Activated naive CD4-positive, alpha-beta T cell (primary cell): ENCODE results near the gene C1GALT1.
"Not testable (repeated sequence)": the region's sequence is repeated elsewhere in the genome, so short reads cannot be mapped to it uniquely, and the experiment has no call there.

Experiments
- DNase-seq, 4 experiments: peaks; one replicate each; lab custom pipeline; 2025; lab: John Stamatoyannopoulos, UW

The C1GALT1 gene

DNA sequence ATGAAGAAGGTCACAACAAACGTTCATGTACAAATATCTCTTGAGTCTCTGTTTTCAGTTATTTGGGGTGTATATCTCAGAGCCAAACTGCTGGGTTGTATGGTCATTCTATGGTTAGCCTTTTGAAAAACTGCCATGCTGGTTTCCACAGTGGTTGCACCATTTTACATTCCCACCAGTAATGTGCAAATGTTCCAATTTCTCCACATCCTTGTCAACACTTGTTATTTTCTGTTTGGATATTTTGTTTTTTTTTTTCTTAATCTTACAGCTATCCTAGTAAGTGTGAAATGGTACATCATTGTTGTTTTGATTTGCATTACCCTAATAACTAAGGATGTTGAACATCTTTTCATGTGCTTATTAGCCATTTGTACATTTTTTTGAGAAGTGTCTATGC is 13.0 kb upstream of the C1GALT1 start:
- DNase-seq: no peak

DNA sequence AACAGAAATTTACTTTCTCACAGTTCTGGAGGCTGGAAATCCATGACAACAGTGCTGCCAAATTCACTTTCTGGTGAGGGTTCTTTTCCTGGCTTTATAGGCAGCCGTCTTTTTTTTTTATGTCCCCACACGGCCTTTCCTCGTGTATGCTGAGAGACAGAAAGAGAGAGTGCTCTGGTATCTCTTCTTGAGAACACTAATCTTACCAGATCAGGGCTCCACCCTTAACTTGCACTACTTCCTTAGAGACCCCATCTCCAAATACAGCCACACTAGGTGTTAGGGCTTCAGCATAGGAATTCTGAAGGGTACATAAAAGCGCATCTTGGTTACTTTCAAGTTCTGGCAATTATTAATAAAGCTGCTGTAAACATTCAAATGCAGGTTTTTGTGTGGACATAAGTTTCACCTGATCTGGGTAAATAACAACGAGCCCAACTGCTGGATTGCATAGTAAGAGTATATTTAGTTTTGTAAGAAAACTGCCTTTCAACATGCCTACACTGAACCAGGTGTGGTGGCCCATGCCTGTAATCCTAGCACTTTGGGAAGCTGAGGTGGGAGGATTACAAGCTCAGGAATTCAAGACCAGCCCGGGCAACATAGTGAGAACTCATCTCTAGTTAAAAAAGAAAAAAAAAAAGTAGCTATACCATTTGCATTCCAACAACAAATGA is 8.2 kb upstream of the C1GALT1 start:
- no peak for DNase-seq

DNA sequence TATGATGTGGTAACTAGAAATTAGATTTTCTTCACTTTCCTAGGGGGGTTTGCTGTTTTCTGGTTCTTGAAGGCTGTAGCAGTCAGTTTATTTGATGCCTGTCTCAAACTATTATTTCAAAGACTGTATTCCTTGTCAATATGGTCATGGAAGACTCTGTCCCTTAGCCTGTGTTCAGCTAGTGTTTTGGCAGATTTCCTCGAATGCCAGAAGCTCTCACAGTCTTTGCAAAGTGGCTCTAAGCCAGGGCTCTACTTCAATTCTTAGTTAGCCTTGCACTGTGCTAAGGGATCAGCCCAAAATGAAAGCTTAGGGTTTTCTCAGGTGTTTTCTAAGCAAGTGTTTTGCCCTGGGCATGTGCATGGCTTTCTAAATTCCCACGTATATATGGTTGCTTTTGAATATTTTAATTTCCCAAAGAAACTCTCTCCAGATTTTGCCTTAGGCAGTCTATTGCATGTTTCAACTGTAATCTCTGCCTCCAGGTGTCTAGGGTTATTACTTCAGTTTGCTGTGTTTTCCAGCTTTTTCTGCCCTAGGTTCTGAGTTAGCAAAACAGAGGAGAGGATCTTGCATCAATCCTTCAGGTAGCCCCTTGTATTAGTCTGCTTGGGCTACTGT is 7.2 kb upstream of the C1GALT1 start:
- DNase-seq: no peak

DNA sequence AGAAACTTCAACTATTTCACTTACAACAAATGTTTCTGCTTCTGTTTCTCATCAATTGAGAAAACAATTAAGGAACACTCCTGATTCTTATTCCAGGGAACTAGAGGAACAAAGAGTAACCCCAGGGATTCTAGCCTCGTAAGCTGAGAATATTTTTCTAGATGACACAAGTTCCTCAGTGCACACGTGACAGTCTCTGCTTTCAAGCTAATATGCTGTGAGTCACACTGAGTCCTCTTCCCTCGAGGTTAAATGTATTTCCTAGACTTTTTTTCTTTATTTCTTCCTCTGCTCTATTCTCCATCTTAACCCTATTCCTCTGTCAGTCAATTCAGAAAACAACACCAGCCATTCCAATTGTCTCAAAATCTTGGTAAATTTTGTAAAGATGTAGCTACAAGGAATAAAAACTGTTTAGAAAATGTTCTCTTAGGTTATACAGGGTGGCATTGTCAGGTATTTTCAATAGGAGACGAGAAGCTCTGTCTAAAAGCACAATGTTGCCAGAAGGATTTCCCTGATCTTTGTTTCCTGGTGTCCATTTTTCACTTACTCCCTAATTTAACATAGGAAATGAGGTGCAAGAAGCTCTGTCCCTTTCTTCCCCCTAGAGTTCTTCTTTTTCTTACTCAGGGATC is 5.8 kb upstream of the C1GALT1 start:
- DNase-seq: no peak

DNA sequence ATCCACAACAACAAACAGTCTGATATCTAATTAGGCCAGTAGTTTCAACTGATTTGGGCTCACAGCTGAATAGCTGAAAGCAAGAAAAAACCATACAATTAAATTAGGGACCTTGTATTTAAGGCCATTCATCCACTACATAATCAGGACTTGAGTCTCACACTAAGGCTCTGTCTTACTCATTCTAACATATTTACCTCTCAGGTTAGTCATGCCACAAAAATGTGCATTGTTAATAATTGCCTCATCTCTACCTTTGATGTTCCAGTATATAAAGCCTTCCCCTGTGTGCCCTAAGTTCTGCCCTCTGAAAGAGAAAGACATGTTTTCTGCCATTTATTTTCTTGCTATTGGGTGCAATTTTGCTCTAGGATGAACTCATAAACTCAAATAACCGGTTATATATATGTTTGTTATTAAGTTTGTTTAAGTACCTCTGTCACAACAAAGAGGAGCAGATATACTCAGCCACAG is 5.3 kb upstream of the C1GALT1 start:
- no peak for DNase-seq

DNA sequence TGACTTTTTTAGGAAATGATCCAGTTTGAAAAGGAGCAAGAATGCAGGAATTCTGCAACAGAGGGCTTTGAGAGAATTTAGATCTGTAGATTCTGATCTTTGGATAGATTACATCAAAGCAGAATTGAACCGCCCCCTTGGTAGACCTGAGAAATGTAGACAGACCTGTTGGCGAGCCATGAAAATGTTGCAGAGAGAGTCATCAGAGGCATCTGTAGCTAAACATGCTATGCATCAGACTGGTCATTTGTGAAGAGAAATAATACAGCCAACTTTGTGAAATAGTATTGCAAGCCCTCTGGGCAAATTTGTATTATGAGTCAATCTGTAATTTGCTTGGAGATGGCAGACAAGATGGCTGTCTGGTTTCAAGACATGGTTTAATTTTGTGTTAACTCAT is 4.3 kb upstream of the C1GALT1 start:
- DNase-seq: no peak

DNA sequence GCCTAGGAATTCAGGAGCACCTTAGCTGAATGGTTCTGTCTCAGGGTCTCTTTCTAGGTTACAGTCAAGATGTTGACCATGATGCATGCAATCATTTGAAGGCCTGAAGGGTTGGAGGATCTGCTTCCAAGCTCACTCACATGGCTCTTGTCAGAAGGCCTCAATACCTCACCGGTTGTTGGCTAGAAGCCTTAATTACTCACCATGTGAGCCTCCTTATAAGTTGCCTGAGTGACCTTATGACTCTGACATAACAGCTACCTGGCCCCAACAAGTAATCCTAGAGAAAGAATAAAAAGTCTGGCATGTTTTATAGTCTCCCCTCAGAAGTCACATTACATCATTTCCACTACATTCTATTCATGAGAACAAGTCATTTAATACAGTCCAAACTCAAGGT is 3.4 kb upstream of the C1GALT1 start:
- no peak for DNase-seq

- no peak for DNase-seq
Observed at GRCh38 chr7:7180725-7181449, 1.5 kb upstream of the C1GALT1 start.

- DNase-seq: peak in 3 of 4 experiments; percentile 1 to 33 (median 24)
Observed at GRCh38 chr7:7181519-7182155, 707 bp upstream of the C1GALT1 start.

DNA sequence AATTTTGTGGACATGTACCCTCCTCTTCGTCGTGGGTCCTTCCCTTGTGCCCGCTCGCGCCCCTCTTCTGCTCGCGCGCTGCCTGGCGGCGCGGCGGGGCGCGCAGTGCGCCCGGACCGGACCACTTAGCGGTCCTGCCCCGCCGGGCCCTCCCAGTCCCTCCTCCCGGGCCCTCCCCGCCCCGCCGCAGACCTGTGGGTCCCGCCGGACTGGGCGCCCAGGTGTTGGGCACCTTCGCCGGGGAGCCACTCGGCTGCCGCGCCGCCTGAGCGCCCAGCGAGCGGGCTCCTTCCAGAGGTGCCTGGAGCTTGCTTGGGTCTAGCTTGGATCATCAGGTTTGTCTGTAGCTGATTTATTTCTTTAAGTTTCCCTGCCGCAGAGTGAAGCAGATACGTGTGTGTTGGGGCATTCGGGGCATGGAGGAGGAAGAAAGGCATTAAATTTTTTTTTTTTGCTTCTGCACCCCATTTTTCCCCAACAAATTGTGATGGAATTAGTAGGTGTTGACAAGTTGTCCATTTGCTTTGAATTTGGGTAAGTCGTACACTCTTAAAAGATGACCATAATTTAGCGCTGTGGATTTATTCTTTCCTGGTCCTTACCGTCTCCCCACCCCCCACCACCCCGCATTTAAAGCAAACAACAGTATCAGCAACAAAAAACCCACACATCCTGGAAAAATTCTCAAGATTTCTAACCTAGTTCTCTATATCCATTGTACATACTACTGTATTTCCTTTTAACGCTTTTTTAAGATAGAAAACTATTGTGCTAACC is 905 bp downstream of the C1GALT1 start:
- DNase-seq: peak; percentile 16 to 45 (median 32)

- DNase-seq: no peak
Observed at GRCh38 chr7:7183838-7184463, 1.6 kb downstream of the C1GALT1 start.

DNA sequence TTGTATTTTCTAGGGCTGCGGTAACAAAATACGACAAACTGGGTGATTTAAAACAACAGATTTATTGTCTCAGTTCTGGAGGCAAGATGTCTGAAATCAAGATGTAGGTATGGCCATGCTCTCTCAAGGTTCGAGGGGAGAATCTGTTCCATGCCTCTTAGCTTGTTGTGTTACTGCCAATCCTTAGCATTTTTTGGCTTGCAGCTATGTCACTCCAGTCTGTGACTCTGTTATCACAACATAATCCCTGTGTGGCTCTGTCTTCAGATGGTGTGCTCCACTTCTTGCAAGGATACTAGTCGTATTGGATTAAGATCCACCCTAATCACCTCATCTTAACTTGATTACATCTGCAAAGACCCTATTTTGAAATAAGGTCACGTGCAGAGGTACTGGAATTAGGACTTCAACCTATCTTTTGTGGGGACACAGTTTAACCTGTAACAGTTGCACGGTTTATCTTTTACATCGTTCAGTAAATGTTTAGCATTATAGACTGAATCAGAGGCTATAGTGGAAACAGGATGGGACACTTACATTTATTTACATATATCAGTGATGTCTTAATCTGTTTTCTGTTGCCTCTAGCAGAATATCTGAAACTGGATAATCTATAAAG is 3.1 kb downstream of the C1GALT1 start:
- no peak for DNase-seq

DNA sequence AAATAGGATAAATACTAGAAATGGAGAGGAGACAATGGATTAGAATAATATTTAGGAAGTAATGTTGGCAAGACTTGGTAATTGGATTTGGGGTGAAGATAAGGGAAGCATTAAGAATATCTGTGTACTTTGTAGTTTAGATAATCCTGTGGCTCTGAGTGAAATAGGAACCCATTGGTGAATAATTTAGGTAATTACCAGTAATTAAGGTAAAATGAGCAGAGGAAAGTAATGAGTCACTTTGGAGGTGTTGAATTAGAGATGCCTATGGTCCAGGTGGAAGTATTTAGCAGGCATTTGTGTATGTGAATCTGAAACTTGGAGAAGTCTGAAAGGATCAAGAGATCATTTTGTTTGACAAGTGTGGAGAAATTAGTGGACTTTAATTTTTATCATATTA is 5.7 kb downstream of the C1GALT1 start:
- DNase-seq: no peak

- DNase-seq: no peak
Observed at GRCh38 chr7:7188742-7189141, 6.4 kb downstream of the C1GALT1 start.

- DNase-seq: no peak
Observed at GRCh38 chr7:7190142-7190541, 7.8 kb downstream of the C1GALT1 start.

DNA sequence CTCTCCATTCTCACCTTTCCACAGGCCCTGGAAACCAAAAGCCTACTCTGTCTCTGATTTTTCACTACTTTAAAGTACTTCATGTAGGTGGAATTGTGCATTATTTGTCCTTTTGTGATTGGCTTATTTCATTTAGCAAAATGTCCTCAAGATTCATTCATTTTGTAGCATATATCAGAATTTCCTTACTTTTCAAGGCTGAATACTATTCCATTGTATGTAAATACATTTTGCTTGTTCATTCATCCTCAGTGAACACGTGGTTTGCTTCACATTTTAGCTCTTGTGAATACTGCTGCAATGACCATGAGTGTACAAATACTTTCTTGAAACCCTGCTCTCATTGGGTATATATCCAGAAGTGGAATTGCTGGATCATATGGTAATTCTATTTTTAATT is 8.8 kb downstream of the C1GALT1 start:
- DNase-seq: no peak

DNA sequence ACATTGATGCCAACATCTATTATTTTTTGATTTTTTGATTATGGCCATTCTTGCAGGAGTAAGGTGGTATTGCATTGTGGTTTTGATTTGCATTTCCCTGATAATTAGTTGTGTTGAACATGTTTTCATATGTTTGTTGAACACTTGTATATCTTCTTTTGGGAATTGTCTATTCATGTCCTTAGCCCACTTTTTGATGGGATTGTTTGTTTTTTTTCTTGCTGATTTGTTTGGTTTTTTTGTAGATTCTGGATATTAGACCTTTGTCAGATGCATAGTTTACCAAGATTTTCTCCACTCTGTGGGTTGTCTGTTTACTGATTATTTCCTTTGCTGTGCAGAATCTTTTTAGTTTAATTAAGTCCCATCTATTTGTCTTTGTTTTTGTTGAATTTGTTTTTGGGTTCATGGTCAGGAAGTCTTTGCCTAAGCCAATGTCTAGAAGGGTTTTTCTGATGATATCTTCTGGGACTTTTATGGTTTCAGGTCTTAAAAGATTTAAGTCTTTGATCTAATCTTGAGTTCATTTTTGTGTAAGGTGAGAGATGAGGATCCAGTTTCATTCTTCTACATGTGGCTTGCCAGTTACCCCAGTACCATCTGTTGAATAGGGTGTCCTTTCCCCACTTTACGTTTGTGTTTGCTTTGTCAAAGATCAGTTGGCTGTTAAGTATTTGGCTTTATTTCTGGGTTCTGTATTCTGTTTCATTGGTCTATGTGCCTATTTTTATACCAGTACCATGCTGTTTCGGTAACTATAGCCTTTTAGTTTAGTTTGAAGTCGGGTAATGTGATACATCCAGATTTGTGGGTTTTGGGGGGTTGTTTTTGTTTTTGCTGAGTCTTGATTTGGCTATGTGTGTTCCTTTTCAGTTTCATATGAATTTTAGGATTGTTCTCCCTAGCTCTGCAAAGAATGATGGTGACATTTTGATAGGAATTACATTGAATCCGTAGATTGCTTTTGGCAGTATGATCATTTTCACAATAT is 10.7 kb downstream of the C1GALT1 start:
- DNase-seq: not testable (repeated sequence)

GRCh38 chr7:7199592-7199991 is 17.2 kb downstream of the C1GALT1 start:
- not testable (repeated sequence) for DNase-seq

DNA sequence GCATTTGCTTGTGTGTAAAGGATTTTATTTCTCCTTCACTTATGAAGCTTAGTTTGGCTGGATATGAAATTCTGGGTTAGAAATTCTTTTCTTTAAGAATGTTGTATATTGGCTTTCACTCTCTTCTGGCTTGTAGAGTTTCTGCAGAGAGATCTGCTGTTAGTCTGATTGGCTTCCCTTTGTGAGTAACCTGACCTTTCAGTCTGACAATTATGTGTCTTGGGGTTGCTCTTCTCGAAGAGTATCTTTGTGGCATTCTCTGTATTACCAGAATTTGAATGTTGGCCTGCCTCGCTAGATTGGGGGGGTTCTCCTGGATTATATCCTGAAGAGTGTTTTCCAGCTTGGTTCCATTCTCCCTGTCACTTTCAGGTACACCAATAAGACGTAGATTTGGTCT is 17.9 kb downstream of the C1GALT1 start:
- not testable (repeated sequence) for DNase-seq
